ENCODE data around the gene FRMD4B.
"Not testable (repeated sequence)": the region's sequence is repeated elsewhere in the genome, so short reads cannot be mapped to it uniquely, and the experiment has no call there.

Gene FRMD4B

DNA sequence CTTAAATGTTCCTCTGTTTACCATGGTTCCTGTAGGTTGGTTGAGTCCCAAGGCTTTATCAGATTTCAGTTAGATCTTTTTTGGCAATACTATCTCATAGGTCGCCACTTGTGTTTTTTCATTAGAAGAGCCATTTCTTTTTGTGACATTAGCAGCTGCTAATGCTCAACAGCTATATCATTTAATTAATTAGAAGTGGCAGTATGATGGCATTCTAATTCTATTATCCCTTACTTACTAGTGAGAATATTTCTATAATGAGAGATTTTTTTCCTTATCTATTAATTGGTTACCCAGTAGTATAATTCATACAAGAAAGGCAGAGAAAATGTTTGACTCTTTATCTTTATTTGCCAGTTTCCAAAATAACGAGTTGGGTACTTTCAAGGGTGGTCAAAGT, 25.2 kb downstream of the FRMD4B start:
- no peak for DNase-seq (ENCODE audit: low read depth)

DNA sequence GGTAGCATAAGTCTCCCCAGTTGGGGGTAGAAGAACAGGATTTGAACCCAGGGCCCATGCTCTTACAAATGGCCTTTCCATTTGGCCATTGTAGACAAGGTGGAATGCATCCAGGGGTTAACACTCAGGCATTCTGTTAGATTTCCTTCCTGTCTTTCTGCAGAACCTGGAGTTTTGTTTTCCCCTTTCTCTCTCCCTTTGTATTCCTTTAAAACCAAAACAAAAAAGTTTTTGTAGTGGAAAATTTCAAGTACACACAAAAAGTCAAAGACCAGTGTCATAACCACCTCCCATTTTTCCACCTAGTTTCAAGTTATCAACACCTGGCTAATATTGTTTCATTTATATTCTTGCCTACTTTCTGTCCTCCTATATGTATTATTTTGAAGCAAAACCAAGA, 26.0 kb downstream of the FRMD4B start:
- DNase-seq (ENCODE audit: low read depth) = no peak

DNA sequence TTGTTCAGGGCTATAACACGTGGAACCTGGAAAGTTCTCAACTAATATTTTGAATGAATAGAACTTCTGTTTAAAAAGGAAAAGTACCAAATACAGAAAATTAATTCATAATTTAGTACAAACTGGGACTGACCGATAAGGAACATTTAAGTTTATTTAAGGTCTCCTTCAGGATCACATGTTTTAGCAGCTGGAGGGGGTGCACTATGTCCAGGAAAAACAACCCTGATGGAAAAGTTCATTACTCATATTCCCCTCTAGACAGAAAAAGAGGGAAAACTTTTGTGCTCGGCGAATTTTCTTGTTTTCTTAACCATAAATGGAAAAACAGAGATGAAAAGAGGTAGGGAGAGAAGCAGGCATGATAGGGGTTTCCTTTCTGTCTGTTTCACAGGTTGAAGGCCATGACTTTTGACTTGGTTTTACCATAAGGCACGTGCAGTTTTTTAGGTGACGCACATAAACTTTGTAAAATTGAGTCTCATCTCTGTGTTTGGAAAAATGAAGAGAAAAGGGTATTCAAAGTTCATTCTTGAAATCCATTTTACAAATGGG, 26.5 kb downstream of the FRMD4B start:
- no peak for DNase-seq (ENCODE audit: low read depth)

DNA sequence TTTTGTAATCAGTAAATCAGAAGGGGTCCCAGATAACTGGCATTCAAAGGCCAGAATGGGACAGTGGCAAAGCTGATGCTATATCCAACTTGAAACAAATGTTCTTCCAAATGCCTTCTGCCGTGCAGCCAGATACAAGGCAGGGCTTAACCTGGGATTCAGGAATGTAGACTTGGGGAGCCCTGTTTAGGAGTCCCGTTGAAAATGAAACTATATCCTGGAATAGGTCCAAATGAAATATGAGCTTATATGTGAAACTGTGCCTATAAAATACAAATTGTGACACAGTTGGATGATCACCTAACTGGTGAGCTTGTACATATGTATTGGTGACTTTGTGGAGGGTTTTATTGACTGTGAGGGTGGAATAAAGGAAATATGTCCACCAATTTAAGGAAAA, 28.7 kb downstream of the FRMD4B start:
- DNase-seq (ENCODE audit: low read depth) = no peak

DNA sequence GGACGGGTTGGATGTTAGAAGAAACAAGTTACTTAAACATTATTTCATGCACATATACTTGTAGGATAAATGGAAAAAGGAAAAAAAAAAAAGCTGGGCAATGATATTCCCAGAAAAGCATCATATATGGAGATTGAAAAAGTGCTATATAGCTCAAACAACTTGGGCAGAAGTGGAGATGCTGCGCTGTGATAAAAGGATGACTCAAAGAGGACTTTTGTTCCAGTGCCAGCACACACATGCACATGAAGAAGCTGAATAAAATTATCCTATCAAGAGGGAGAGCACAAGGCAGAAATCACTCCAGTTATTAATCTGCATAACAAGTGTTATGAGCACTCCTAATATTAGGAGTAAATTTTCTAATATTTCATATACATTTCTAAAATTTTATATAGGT, 30.9 kb downstream of the FRMD4B start:
- DNase-seq (ENCODE audit: low read depth) = no peak

DNA sequence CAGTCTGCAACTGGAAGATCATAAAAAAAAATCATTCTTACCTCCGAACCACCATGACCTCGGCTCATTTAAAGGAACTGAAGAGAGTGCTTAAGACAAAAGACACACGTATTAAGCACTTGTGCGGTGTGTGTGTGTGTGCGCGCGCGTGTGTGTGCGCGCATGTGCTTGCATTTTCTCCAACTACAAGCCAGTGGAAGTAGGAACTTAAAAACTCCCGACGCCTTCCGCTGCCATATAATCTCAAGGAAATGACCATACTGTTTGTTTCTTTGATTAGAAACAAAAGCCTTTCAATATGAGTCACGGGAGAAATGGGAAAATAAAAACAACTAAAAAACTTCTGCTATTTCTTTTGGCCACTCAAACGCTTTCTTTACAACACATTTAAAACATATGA, 32.4 kb downstream of the FRMD4B start:
- DNase-seq (ENCODE audit: low read depth) = no peak

DNA sequence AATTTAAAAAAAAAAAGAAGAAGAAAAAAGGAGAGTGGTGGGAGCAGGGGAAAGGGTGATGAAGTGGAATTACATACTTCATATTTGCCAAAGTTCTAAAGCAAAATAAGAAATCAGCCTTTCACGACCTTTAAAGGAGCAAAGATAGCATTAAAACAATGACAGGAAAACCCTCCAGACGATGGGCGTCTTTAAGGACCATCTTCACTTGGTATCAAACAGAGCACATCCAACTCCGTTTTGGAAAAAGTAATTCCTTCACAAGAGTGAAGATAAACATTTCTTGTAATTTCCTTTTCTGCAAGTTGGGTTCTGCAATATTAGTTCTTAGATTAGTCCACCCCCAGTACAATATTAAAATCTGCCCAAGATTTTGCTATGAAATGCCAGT, 32.8 kb downstream of the FRMD4B start:
- no peak for DNase-seq (ENCODE audit: low read depth)

DNA sequence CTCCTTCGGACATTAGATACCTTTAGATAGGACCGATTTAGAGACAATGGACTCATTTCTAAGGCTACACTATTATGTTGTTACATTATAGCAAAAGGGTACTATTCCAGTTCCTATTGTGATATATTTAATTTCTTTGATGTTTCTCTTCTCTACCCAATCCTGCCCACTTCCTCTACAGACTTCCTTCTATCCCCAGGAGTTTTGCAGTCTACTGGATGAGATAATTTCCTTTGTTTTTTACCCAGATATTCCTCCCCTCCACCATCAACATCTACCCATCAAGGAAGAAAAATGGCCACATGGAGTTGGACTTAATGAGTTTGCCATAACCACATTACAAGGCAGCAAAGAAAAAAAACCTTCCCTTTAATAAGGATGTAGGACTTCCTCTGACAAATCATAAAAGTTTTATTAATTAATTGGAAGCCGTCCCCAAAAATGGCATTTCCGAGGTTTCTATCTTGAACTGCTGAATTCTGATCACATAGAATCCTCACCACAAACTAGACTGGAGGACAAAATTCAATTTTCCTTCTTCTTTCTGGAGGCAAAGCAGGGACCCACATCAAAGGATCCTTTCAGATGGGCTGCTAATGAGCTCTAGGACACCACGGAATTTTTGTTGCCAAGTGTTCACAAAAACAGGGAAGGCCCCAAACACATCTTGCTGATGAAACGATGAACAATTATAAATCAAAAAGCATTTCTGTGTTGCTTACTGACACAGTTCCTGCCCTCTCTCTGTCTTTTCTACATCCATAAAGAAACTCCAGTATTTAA, 33.4 kb downstream of the FRMD4B start:
- no peak for DNase-seq (ENCODE audit: low read depth)

DNA sequence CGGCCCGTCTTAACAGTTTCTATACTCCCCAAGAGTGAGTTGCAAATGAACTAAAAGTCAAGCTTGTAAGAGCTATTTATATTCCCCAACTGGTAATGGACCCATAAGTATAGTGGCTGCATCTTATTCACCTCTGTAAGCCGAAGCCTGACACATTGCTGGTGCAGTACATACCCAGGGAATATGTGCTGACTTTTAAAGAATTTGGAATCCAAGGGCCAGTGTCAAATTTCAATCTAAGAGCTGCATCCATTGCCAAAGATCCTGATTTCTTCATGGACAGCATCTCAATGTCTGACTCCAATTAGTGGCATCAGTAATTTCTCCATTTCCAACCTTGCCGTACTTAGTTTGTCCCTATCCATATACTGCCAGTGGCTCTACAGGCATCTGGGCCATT, 42.0 kb downstream of the FRMD4B start:
- DNase-seq (ENCODE audit: low read depth) = no peak

DNA sequence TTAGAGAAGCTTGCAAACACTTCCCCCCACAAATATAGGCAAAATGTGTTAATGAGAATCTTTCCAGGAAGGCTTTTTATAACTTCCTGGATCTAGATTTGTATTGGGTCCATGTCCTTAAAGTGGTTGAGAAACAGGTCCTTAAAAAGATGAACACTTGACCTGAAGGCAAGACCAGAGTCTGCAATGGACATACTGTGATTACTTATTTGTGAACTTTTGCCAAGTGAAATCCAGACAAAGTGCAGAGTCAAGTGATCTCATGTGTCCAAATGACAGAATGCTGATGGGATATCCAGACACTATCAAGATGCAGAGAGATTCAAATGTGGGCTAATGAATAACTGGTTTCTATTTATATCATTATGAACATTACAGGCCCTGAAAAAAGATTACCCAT, 43.8 kb downstream of the FRMD4B start:
- no peak for DNase-seq (ENCODE audit: low read depth)

DNA sequence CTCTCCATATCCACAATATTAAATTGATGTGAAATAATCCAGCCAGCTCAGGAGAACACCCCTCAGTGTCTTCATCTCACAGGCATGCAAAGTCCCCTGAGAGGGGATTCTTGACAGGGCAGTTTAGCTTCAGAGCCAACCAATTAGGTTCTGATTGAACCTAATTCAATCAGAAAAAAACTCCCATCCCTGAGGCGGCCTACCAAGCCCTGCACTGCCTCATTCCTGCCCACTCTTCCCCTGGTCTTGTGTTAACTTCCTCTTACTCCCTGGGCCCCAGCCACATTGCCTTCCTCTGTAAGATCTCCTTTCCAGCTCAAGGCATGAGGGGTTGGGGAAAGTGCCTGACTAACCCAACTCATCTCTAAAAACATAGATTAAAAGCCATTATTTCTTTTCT, 46.1 kb downstream of the FRMD4B start:
- no peak for DNase-seq (ENCODE audit: low read depth)

DNA sequence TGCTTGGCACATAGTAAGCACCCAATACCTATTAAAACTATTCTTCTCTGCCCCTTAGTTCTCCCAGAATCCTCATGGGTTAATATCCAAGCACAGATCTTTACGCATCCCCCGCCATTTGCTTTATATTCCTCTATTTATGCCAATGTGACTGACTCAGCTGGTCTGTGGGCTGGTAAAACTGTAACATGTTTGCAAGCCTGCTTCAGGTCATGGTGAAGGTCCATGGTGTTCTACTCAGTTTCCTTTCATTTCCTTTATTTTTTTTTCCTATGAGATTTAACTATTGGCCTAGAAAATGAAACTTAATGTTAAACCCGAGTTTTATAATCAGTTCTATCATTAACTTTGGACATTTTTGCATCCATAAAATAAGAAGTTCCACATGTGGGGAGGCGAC, 47.0 kb downstream of the FRMD4B start:
- DNase-seq (ENCODE audit: low read depth) = no peak

DNA sequence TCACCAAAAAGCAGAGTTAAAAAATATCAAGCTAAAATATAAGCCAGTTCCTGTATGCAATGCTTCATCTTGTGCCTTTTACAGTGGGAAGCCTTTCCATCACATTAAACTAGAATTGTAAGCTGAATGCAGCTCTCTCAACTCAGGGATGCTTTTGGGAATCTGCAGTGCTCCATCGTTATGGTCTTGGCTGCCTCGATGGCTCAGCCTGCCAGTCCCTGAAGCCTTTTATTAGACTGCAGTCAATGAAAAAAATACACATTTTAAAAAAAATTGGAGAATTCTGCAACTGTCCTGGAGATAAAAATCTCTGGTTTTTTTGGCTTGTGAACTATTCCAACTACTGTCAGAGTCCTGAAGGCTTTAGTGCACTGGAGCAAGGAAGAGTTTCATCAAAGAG, 53.0 kb downstream of the FRMD4B start:
- no peak for DNase-seq (ENCODE audit: low read depth)

DNA sequence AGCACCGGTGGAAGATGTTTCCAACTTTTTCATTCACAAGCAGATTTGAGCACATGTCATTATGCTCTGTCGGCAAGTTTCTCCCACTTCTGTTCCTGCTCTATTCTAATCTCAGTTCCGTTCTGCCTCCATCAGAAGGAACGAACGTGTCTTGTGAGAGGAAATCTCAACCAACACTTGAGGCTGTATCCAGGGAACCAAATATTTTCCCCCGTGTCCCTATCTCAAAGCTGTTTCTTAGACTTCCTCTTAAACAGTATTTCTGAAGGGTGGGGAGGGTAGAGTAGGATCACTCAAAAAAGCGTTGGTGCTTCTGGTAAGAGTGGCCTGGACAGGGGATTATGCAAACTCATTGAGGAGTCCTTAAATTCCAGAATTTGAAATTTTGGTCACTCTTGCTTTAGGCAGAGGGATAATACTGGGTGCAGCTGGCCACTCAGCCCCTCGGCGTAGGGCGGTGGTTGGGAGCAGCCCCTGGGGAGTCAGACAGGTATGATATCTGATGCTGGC, 54.9 kb downstream of the FRMD4B start:
- DNase-seq (ENCODE audit: low read depth) = no peak

DNA sequence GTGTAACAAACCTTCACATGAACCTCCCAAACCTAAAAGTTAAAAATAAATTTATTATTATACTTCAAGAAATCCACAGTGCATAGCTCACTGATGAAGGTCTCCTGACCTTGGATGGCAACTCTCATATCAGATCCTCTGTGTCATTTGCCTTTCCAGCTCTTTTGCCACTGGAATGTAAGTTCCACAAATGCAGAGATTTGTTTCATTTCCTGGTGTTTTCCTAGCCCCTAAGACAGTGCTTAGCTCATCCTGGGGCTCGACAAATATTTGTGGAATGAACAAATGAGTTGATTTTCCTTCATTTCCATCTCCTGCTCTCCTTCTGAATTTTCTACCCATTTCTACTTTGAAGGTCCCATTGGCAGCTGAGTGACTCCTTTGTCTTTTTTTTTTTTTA, 56.0 kb downstream of the FRMD4B start:
- no peak for DNase-seq (ENCODE audit: low read depth)

DNA sequence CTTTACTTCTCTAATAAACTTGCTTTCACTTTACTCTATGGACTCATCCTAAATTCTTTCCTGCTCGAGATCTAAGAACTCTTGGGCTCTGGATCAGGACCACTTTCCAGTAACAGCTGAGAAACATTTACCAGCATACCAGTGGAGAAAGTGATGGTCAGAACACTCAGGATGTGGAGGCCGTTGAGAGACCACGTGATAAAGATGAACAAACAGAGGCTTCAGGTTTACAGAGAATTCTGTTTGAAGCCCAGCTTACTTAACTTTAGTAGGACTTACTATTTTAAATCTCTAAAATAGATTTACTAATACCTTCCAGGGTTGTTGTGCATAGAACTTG, 57.0 kb downstream of the FRMD4B start:
- DNase-seq (ENCODE audit: low read depth) = no peak

DNA sequence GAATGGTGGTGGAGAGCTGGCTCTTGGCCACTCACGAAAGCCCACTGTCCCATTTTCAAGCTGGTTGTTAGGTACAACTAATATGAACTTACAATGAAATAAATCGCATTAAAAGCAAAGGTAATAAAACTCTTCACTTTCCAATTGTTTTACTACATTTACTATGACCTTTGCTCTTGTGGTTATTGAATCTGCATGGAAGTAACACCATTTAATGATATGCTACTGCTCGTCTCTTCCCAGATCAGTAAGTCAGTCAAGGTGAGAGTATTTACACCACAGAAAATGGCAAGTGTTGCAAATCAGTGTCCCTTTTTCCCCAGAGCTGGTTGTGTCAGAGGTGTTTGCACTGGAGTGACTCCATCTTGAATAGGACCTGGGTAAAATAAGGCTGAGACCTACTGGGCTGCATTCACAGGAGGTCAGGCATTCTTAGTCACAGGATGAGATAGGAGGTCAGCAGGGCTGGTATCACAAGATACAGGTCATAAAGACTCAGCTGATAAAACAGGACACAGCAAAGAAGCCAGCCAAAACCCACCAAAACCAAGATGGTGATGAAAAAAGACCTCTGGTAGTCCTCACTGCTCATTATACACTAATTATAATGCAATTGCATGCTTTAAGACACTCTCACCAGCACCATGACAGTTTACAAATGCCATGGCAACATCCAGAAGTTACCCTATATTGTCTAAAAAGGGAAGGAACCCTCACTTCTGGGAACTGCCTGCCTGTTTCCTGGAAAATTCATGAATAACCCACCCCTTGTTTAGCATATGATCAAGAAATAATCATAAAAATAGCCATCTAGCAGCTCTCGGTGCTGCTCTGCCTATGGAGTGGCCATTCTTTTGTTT, 57.6 kb downstream of the FRMD4B start:
- DNase-seq (ENCODE audit: low read depth) = no peak

DNA sequence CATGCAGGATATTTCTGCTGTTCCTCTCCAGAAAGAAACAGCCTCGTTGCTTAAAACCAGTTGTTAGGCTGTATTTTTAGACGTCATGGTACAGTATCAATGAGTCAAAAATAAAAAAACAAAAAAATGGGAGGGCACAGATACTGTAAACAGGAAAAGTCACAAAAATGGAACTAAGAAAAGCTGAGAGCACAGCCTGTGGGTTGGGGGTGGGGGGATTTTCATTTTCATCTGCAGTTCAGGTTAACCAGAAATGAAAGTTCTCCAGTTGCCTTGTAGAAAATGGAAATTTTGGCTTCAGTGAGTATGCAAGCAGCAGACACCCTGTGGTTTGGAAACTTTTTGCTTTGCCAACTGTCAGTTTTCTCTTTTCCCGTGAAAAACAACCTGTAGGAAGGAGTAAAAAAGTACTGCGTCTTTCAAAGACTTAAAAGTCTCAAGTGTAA, 59.0 kb downstream of the FRMD4B start:
- DNase-seq (ENCODE audit: low read depth) = peak; percentile 1

DNA sequence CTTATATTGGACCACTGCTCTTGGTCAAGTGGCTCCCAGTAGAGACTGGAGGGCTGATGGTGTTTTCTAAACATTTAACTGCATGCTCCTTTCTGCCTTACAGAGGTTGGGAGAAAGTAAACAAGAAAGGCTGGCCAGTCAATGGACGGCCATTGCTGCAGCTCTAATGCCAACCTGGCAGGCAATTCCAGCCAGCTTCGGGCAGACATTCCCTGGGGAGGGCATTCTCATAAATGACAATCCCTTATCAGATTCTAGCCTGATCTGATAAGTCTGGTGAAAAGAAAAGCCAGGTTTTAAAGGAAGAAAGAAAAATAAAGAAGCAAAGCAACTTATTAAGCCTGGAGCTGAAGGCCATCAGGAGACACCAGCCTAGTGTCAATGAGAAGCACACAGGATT, 60.7 kb downstream of the FRMD4B start:
- no peak for DNase-seq (ENCODE audit: low read depth)

DNA sequence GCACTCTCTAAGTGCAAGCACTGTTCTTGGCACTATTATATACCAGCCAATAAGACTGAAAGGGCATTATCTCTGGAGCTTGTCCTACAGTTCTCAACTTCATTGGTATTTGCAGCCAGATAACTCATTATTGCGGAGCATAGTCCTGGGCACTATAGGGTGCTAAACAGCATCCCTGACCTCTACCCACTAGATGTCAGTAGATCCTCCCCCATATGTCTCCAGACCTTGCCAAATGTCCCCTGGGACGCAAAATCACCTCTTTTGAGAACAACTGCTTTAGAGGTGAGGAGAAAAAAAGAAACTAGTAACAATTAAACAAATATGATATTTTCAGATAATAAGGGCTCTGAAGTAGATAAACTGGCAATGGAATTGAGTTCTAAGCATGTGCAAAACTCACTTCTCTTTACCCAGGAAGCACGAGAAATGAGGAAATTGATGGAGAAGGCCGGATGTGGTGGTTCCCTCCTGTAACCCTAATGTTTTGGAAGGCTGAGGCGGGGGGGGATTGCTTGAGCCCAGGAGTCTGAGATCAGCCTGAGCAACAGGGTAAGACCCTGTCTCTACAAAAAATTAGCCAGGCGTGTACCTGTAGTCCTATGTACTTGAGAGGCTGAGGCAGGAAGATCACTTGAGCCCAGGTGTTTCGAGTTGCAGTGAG, 61.4 kb downstream of the FRMD4B start:
- DNase-seq (ENCODE audit: low read depth) = no peak

DNA sequence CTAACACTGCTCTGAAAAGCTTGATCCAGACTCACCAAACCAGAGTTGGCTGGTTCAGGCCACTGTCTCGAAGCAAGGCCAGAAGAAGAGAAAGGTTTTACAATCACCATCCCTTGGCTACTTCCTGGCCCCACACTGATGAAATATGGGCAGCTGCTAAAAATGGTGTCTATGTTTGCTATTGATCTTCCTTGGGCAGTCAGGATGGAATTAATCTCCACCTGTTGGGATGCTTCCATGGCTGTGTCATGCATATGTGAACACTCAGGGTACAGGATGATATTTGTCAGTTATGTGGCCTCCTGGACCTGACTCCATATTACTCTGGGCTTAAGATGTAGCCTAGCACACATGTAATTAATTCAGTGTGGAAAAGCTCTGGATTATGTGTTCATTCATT, 61.9 kb downstream of the FRMD4B start:
- DNase-seq (ENCODE audit: low read depth) = no peak

DNA sequence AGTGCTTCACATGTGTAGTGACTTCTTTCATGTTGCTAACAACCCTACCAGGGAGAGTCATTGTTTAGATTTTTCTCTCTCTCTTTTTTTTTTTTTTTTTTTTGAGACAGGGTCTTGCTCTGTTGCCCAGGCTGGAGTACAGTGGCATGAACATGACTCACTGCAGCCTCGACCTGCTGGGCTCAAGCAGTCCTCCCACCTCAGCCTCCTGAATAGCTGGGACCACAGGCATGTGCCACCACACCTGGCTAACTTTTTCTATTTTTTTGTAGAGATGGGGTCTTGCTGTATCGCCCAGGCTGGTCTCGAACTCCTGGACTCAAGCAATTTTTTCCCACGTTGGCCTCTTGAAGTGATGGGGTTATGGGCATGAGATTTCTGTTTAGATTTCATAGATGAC, 63.4 kb downstream of the FRMD4B start:
- DNase-seq (ENCODE audit: low read depth) = not testable (repeated sequence)

DNA sequence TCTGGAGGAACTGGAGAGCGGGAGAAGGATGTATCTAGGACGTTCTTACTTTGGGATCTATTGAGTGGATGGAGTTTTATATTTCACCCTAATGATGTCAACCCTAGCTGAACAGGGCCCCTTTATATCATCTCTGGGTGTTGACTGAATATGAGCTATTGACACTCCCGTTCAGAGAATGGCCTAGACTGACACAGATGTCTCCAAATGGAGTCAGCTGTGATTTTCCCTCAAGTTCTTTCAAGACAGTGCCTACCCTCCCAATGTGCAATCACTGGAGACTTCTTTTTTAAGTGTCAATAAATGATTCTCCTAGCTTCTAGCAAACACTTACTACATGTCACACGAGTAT, 63.8 kb downstream of the FRMD4B start:
- DNase-seq (ENCODE audit: low read depth) = no peak

All from T-helper 22 cell (primary cell).